Vagina (tissue), 2 donors: Measurements from ENCODE around the gene DPPA4.

ENCODE experiments used
- POLR2A ChIP-seq, 2 donors: fragments of 450-650 bp; IDR thresholded peaks; one replicate each; pipeline ENCODE4 v1.6.1; 2017; ENCODE audit warnings: antibody characterized with exemption in 2 of 2, mild to moderate bottlenecking in 2 of 2, moderate library complexity in 2 of 2
- POLR2AphosphoS5 ChIP-seq, 2 donors: sonication (generic); formaldehyde crosslinking; IDR thresholded peaks; one replicate each; pipeline ENCODE4 v1.9.0; 2017; ENCODE audit warnings: antibody characterized with exemption in 2 of 2, mild to moderate bottlenecking in 2 of 2, low read depth in 1 of 2; ENCODE audit not compliant: insufficient read depth in 1 of 2
- TF ChIP-seq, protein P1 (sequence below), 3 experiments: fragments of 450-650 bp in 2 of 3; fragments of 200-600 bp in 1 of 3; sonication (generic) in 1 of 3; IDR thresholded peaks; one replicate each; pipeline ENCODE4 v1.5.1; 2017 to 2019; ENCODE audit warnings: antibody characterized with exemption in 3 of 3, mild to moderate bottlenecking in 2 of 3, moderate library complexity in 2 of 3

DNA sequence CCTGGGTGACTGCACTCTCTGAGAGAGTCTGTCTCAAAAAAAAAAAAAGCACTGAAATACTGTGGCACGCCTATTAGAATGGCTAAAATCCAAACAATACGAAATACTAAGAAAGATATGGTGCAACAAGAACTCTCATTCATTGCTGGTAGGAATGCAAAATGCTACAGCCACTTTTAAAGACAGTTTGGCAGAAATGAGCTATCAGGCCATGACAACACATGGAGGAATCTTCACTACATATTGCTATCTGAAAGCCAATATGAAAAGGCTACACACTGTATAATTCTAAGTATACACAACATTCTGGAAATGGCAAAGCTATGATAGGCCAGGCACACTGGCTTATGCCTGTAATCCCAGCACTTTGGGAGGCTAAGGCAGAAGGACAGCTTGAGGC, 39.9 kb downstream of the DPPA4 start:
- TF ChIP-seq POLR2A (IDR thresholded peaks at IDR 0.05) (no peak), POLR2AphosphoS5 (IDR thresholded peaks at IDR 0.05; ENCODE audit: insufficient read depth in 1 of 2, low read depth in 1 of 2) (no peak)
- TF ChIP-seq, protein P1, sequence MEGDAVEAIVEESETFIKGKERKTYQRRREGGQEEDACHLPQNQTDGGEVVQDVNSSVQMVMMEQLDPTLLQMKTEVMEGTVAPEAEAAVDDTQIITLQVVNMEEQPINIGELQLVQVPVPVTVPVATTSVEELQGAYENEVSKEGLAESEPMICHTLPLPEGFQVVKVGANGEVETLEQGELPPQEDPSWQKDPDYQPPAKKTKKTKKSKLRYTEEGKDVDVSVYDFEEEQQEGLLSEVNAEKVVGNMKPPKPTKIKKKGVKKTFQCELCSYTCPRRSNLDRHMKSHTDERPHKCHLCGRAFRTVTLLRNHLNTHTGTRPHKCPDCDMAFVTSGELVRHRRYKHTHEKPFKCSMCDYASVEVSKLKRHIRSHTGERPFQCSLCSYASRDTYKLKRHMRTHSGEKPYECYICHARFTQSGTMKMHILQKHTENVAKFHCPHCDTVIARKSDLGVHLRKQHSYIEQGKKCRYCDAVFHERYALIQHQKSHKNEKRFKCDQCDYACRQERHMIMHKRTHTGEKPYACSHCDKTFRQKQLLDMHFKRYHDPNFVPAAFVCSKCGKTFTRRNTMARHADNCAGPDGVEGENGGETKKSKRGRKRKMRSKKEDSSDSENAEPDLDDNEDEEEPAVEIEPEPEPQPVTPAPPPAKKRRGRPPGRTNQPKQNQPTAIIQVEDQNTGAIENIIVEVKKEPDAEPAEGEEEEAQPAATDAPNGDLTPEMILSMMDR (IDR thresholded peaks at IDR 0.05): no peak
